ENCODE data around the gene GGT1.
"Not testable (repeated sequence)": the region's sequence is repeated elsewhere in the genome, so short reads cannot be mapped to it uniquely, and the experiment has no call there.

GGT1 gene

DNA sequence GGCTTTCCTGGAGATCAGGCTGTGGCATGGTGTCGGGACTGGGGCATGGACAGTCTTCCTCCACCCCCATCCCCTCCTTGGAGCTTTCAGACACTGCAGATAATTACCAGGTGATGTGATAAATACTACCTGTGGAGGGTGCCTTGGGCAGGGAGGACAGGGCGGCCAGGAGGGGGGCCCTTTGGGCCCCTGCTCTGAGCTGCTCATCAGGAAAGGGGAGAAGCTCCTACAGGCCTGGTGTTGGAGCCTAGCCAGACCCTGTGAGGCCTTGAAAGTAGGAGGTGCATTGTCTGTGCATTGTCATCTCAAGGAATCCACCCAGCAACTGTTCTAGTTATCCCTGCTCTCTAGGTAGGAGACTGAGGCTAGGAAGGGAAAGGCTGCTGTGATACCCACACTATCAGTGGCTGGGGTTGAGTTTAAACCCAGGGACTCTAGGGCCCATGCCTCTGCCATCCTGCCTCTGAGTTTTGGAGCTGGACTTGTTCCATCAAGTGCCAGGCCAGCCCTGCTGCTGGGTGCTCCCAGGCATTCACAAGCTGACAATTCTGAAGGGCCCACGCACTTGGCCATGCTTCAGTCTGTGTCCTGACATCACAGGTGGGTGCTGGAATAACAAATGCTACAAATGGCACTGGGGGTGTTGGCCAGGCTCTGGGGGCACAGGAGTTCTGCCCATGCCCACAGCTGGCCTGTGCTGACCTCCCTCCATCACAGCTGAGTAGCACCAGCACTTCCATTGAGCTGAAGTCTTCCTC lies 2.9 kb upstream of the GGT1 start:
- not testable (repeated sequence) for DNase-seq (ENCODE audit: low read depth in 2 of 2)

DNA sequence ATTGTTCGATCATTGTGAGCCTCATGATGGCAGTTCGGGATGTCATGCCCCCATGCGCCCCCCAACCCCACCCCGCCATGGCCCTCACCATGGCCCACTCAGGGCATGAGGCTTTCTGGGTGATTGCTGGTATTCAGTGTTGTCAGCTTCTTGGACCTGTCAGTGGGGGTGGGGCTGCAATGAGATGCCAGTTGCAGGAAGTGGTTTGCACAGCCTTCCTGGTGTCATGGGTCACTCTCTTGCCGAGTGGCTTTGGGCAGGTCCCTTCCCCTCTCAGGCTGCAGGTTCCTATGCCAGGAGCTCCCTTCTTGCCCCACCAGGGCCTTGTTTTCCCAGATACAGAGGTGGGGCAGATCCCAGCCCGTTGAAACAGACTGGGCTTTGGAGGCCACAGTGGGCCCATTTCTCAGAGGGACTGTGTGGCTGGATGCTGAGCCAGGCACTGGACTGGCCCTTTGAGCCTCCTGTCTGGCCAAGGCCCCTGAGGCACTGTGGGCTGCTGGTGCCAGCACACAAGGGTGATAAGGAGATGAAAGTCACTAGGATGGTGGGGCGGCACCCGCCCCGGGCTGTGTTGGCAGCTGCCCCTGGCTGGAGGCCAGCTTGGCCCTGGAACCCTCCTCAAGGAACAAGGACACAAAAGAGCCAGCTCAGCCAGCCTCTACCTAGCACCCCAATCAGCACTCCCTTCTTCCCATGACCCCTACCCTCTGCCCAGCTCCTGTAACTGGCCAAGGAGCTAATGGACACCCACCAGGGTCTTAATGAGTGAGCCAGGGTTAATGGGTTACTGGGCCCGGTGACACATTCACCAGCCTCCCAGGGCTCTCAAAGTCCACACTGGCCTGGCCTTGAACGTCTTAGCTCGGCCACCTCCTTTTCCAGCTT lies 1.5 kb upstream of the GGT1 start:
- DNase-seq (ENCODE audit: low read depth in 2 of 2), result no peak

DNA sequence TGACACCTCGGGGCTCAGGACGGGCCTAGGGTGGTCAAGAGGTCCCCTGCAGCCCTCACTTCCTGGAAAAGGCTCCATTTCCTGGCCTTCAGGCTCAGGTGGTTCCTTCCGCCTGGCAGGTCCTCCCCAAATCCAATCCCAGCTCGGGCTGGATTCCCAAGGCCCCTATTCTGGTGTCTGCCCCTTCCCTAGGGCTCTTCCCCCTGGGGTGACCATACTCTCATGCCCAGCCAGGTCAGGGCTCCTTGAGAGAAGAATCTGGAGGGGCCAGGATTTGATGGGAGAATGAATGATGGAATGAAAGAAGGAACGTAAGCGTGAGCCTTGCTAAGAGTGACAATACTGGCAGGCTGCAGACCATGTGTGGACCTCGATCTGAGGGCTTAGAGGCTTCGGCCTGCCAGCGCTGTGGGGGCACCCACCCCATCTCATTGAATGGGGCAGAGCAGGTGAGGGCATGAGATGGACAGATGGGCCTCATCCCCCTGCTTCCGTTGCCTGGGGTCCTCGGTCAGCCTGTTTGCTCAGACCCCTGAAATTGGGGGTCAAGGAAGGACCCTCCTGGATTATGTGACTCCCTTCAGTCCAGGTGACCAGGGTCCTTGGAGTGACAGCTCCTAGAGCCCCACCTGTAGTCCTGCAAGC lies 766 bp upstream of the GGT1 start:
- DNase-seq (ENCODE audit: low read depth in 2 of 2), result not testable (repeated sequence)

DNA sequence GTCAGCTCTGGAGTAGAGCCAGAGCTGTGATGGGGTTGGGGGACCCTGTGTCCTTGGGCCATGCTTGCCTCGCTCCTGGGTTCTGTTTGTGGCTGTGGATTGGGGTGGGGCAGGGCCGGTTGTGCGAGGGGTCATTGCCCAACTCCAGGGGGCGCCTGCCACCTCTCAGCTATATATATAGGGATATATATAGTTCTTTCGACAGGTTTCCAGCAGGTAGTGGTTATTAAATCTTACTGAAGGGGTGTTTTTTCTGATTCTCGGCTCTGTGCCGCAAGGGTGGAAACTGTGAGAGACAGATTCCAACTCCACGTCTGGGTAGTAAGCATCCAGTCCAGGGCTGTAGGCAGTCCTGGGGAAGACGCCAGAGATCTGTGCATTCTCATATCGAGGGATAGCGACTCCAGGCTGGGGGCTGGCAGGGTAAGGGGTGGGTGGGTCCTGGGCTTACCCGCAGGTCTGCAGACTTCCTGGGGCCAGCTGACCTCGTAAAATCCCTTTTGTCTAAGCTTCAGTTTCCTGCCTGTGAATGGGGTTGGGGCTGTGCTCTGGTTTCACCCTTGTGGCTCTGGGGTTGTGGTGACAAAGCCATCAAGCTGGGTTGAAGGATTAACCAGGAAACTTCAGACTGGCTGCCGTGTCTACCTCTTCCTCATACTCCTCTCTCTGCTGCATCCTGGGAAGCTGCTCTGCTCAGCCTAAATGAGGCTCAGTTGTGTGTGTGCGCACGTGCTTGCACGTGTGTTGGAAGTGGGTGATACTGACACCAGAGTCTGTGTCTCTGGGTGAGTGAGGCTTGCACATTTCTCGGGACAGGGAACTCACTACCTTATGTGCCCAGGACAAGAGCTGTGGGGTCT lies 1.0 kb downstream of the GGT1 start:
- DNase-seq (ENCODE audit: low read depth in 2 of 2), result not testable (repeated sequence)

DNA sequence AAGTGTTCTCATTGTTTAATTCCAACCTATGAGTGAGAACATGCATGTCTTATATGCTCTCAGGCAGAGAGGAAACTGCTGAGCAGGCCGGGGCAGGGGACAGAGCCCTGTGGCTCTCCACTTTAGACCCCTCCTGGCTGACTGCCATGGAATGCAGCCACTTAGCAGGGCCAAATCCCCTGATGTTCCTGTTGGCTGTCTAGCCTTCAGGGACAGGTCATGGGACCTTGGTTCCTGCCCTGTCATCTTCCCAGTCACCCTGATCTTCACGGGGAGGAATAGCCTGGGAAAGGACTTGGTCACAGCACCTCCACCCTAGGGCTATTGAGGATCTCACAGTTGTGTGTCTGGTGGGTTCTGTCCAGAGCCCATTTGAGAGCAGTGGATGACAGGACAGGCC lies 3.3 kb downstream of the GGT1 start:
- DNase-seq (ENCODE audit: low read depth in 2 of 2), result not testable (repeated sequence)

- DNase-seq (ENCODE audit: low read depth in 2 of 2), result peak; percentile 44 to 69
These were observed 4.5 kb downstream of the GGT1 start for GRCh38 chr22:24607429-24607983.

- DNase-seq (ENCODE audit: low read depth in 2 of 2), result not testable (repeated sequence)
These were observed 5.3 kb downstream of the GGT1 start for GRCh38 chr22:24608327-24608726.

GRCh38 chr22:24609888-24610287 lies 6.9 kb downstream of the GGT1 start:
- DNase-seq (ENCODE audit: low read depth in 2 of 2), result not testable (repeated sequence)

DNA sequence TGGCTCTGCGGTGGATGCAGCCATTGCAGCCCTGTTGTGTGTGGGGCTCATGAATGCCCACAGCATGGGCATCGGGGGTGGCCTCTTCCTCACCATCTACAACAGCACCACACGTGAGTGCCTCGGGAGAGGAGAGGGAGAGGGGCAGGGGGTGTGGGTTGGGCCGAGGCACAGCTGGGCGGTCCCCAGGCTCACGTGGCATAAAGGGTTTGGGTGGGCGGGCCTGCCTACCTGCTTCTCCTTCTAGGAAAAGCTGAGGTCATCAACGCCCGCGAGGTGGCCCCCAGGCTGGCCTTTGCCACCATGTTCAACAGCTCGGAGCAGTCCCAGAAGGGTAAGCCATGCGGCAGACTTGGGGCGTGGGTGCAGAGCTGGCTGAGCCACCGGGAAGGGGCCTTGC lies 11.8 kb downstream of the GGT1 start:
- not testable (repeated sequence) for DNase-seq (ENCODE audit: low read depth in 2 of 2)

GRCh38 chr22:24621244-24621643 lies 18.3 kb downstream of the GGT1 start:
- not testable (repeated sequence) for DNase-seq (ENCODE audit: low read depth in 2 of 2)

- not testable (repeated sequence) for DNase-seq (ENCODE audit: low read depth in 2 of 2)
These were observed 19.6 kb downstream of the GGT1 start for GRCh38 chr22:24622596-24622995.

DNA sequence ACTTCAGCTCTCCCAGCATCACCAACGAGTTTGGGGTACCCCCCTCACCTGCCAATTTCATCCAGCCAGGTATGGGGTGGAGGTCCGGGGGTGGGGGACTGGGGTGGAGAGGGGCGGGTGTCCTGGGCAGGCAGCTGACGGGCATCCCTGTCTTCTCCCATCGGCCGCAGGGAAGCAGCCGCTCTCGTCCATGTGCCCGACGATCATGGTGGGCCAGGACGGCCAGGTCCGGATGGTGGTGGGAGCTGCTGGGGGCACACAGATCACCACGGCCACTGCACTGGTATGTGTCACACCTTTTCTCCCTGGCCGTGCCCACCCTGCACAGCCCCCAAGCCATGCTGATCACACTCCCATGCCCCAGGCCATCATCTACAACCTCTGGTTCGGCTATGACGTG lies 24.9 kb downstream of the GGT1 start:
- not testable (repeated sequence) for DNase-seq (ENCODE audit: low read depth in 2 of 2)

GRCh38 chr22:24629069-24629468 lies 26.1 kb downstream of the GGT1 start:
- not testable (repeated sequence) for DNase-seq (ENCODE audit: low read depth in 2 of 2)

DNA sequence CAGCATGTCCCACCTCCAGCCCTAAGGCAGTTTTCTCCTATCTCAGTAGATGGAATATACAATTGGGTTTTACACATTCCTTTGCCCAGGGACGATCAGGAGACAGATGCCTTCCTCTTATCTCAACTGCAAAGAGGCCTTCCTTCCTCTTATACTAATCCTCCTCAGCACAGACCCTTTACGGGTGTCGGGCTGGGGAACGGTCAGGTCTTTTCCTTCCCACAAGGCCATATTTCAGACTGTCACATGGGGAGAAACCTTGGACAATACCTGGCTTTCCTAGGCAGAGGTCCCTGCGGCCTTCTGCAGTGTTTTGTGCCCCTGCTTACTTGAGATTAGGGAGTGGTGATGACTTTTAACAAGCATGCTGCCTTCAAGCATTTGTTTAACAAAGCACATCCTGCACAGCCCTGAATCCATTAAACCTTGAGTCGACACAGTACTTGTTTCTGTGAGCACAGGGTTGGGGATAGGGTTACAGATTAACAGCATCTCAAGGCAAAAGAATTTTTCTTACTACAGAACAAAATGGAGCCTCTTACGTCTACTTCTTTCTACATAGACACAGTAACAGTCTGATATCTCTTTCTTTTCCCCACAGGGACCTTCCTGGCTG lies 27.9 kb downstream of the GGT1 start:
- DNase-seq (ENCODE audit: low read depth in 2 of 2), result not testable (repeated sequence)

DNA sequence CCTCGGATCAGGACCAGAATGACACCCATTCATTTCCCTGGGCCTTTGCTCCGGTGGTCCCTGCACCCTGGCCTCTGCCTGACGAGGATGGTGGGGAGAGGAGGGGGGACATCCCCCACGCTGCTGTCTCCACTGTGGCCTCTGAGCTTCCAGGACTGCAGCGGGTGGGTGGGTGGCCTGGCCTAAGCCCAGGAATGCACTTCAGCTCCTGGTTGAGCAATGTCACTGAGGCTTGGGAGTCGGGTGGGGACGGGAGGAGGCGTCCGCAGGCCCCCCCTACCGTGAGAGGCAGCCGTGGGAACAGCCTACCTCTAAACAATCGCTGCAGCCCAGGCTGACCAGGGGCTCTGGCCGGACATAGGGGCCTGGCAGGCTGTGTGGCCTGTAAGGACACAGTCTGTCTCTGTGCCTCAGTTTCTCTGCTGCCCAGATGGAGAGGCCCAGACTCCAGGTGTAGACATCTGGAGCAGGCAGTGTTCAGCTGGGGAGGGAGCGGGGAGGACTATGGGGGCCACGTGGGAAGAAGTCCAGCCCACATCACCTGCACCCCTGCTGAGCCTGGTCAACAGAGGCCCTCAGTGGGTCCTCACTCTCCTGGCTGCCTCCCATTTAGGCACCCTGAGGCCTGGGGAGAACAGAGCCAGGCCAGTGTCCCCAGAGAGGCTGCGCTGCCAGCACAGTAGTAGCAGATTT lies 28.6 kb downstream of the GGT1 start:
- not testable (repeated sequence) for DNase-seq (ENCODE audit: low read depth in 2 of 2)

- not testable (repeated sequence) for DNase-seq (ENCODE audit: low read depth in 2 of 2)
These were observed 29.6 kb downstream of the GGT1 start for GRCh38 chr22:24632642-24633041.

DNA sequence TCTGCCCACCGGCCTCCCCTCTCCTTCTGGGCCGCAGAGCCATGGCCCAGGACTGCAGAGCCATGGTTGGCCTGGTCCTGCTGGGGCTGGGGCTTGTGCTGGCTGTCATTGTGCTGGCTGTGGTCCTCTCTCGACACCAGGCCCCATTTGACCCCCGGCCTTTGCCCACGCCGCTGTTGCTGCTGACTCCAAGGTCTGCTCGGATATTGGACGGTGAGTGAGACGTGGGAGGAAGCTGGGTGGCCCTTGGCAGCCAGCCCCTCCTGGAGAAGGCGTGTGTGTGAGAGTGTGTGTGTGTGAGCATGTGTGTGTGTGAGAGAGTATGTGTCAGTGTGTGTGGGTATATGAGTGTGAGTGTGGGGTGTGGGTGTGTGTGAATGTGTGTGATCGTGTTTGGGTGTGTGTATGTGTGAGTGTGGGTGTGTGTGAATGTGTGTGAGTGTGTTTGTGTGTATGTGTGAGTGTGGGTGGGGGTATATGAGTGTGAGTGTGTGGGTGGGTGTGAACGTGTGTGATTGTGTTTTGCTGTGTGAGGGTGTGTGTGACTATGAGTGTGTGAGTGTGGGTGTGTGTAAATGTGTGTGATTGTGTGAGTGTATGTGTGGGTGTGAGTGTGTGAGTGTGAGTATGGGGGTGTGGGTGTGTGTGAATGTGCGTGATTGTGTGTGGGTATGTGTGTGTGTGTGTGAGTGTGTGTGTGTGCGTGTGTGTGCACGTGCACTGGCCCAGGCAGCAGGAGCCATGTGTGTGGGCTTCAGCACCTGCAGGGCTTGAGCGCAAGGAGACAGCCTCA lies 30.4 kb downstream of the GGT1 start:
- DNase-seq (ENCODE audit: low read depth in 2 of 2), result not testable (repeated sequence)

- not testable (repeated sequence) for DNase-seq (ENCODE audit: low read depth in 2 of 2)
These were observed 31.9 kb downstream of the GGT1 start for GRCh38 chr22:24634776-24635389.

DNA sequence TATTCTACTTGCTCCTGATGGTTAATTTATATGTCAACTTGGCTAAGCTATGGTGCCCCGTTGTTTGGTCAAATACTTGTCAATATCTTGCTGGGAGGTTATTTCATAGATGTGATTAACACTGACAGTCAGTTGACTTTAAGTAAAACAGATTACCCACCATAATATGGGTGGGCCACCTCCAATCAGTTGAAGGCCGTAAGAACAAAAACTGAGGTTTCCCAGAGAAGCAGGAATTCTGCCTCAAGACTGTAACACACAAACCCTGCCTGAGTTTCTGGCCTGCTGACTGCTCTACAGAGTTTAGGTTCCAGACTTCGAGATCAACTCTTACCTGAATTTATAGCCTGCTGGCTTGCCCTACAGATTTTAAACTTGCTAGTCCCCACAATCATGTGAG lies 33.5 kb downstream of the GGT1 start:
- not testable (repeated sequence) for DNase-seq (ENCODE audit: low read depth in 2 of 2)

All from stimulated activated CD4-positive, alpha-beta T cell treated with anti-CD3 and anti-CD28 coated beads, Interleukin-4, amount 100 ng/mL, for 48 hours (primary cell).